Neuronal stem cell (in vitro differentiated cells): ENCODE data around the gene SH3PXD2B.
"Not testable (repeated sequence)": the region's sequence is repeated elsewhere in the genome, so short reads cannot be mapped to it uniquely, and the experiment has no call there.

Experiments used
- DNase-seq: peaks from one replicate; pipeline ENCODE4 v3.0.0-alpha.2; 2013; ENCODE audit warnings: low spot score
- H2AFZ ChIP-seq: one replicate; pipeline ENCODE4 v1.6.1; 2013; ENCODE audit warnings: mild to moderate bottlenecking, low read length, inconsistent platforms
- H2AK5ac ChIP-seq: 2 replicates; pipeline ENCODE4 v1.6.1; 2013; ENCODE audit warnings: low read depth, mild to moderate bottlenecking, inconsistent platforms, low read length, moderate library complexity, mixed read lengths
- H2BK120ac ChIP-seq: 2 replicates; pipeline ENCODE4 v1.6.1; 2013; ENCODE audit warnings: low read depth, mild to moderate bottlenecking, inconsistent platforms, low read length, moderate library complexity, mixed read lengths
- H2BK12ac ChIP-seq: one replicate; pipeline ENCODE4 v1.6.1; 2013; ENCODE audit warnings: low read length, inconsistent platforms
- H2BK15ac ChIP-seq: 2 replicates; pipeline ENCODE4 v1.6.1; 2013; ENCODE audit warnings: mild to moderate bottlenecking, low read length, inconsistent platforms, mixed read lengths
- H2BK5ac ChIP-seq: one replicate; pipeline ENCODE4 v1.6.1; 2013; ENCODE audit warnings: inconsistent platforms, mild to moderate bottlenecking, low read length, moderate library complexity
- H3K14ac ChIP-seq: one replicate; pipeline ENCODE4 v1.6.1; 2013; ENCODE audit warnings: low read length, inconsistent platforms
- H3K18ac ChIP-seq: 2 replicates; pipeline ENCODE4 v1.6.1; 2013; ENCODE audit warnings: low read length, inconsistent platforms
- H3K23ac ChIP-seq: 2 replicates; pipeline ENCODE4 v1.6.1; 2013; ENCODE audit warnings: low read depth, mild to moderate bottlenecking, mixed read lengths, low read length, inconsistent platforms; ENCODE audit not compliant: poor library complexity
- H3K27ac ChIP-seq: replicated peaks from 3 replicates; pipeline ENCODE4 v1.5.1; 2013; ENCODE audit warnings: low read length, inconsistent platforms
- H3K27me3 ChIP-seq, 3 experiments: 2 replicates each; pipeline ENCODE4 v1.6.1; 2013; ENCODE audit warnings: low read length in 3 of 3, mild to moderate bottlenecking in 2 of 3, inconsistent platforms in 1 of 3, low read depth in 1 of 3, mixed read lengths in 1 of 3, moderate library complexity in 1 of 3; ENCODE audit not compliant: control insufficient read depth in 3 of 3, insufficient read depth in 3 of 3
- H3K36me3 ChIP-seq, 2 donors: replicated peaks in 1 of 2; 2 replicates each; pipeline ENCODE4 v1.6.1; 2013; ENCODE audit warnings: low read length in 2 of 2; ENCODE audit not compliant: control insufficient read depth in 2 of 2, insufficient read depth in 2 of 2
- H3K4ac ChIP-seq: 2 replicates; pipeline ENCODE4 v1.6.1; 2013; ENCODE audit warnings: inconsistent platforms, mild to moderate bottlenecking, low read length, moderate library complexity
- H3K4me1 ChIP-seq, 2 donors: 1 replicate in 1 of 2; 2 replicates in 1 of 2; pipeline ENCODE4 v1.6.1; 2013; ENCODE audit warnings: low read length in 2 of 2, low read depth in 1 of 2; ENCODE audit not compliant: control insufficient read depth in 2 of 2, insufficient read depth in 1 of 2
- H3K4me2 ChIP-seq: one replicate; pipeline ENCODE4 v1.6.1; 2013; ENCODE audit warnings: mild to moderate bottlenecking, low read length, inconsistent platforms; ENCODE audit not compliant: insufficient read depth, poor library complexity, severe bottlenecking
- H3K4me3 ChIP-seq, 2 donors: 2 replicates each; pipeline ENCODE4 v1.5.1; 2013; ENCODE audit warnings: low read length in 2 of 2, mild to moderate bottlenecking in 2 of 2, inconsistent platforms in 1 of 2, moderate library complexity in 1 of 2
- H3K79me1 ChIP-seq: one replicate; pipeline ENCODE4 v1.6.1; 2013; ENCODE audit warnings: low read depth, mild to moderate bottlenecking, inconsistent platforms, low read length, moderate library complexity
- H3K9ac ChIP-seq: one replicate; pipeline ENCODE4 v1.6.1; 2013; ENCODE audit warnings: mild to moderate bottlenecking, low read depth, low read length, inconsistent platforms; ENCODE audit not compliant: poor library complexity
- H3K9me3 ChIP-seq, 2 donors: replicated peaks in 1 of 2; 2 replicates each; pipeline versions ENCODE3 to v1.6.1; 2013; ENCODE audit warnings: low read length in 2 of 2, mild to moderate bottlenecking in 2 of 2, inconsistent platforms in 1 of 2, low read depth in 1 of 2, mixed read lengths in 1 of 2, moderate library complexity in 1 of 2; ENCODE audit not compliant: control insufficient read depth in 2 of 2, insufficient read depth in 1 of 2
- H4K8ac ChIP-seq: one replicate; pipeline ENCODE4 v1.6.1; 2013; ENCODE audit warnings: low read depth, mild to moderate bottlenecking, inconsistent platforms, low read length, moderate library complexity
- H4K91ac ChIP-seq: one replicate; pipeline ENCODE4 v1.6.1; 2013; ENCODE audit warnings: low read length, low read depth, mild to moderate bottlenecking, inconsistent platforms; ENCODE audit not compliant: poor library complexity
- WGBS, 2 donors: extraction: QIAGEN DNeasy Blood & Tissue Kit; methylation state at CpG; one replicate each; pipeline ENCODE4 v1.1.7; 2013; ENCODE audit warnings: missing lambda C conversion rate in 2 of 2, mixed read lengths in 1 of 2; ENCODE audit not compliant: insufficient read length in 2 of 2, insufficient replicate concordance in 1 of 2; ENCODE audit errors: extremely low coverage in 2 of 2; 5-methylcytosine and 5-hydroxymethylcytosine counted together

SH3PXD2B gene

DNA sequence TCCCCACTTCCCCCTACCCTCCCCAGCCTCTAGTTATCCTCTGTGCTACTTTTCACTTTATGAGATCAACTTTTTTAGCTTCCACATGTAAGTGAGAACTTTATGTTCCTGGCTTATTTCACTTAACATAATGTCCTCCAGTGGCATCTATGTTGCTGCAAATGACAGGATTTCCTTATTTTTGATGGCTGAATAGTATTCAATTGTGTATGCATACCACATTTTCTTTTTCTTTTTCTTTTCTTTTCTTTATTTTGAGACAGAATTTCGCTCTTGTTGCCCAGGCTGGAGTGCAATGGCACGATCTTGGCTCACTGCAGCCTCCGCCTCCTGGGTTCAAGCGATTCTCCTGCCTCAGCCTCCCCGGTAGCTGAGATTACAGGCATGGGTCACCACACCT is 44.8 kb downstream of the SH3PXD2B start:
- not testable (repeated sequence) for H3K4me3 ChIP-seq, H3K27me3 ChIP-seq, H3K9me3 ChIP-seq, H3K9ac ChIP-seq, H2AFZ ChIP-seq, H3K4me2 ChIP-seq, H3K18ac ChIP-seq, H4K91ac ChIP-seq, H4K8ac ChIP-seq, H3K27ac ChIP-seq, H2BK120ac ChIP-seq, H3K23ac ChIP-seq, H3K4ac ChIP-seq, H3K4me1 ChIP-seq, DNase-seq, H2BK5ac ChIP-seq, H2AK5ac ChIP-seq, H2BK15ac ChIP-seq, H3K14ac ChIP-seq, H2BK12ac ChIP-seq, H3K79me1 ChIP-seq
- WGBS, 2 donors = no CpG with 5 or more reads among the region's 5 CpGs
- peaks cover 19 to 82% of the 10 kb centered on the region in 2 donors for H3K36me3 ChIP-seq

GRCh38 chr5:172407822-172408221 is 46.5 kb downstream of the SH3PXD2B start:
- H4K8ac ChIP-seq = no peak overlapping the region
- H2BK5ac ChIP-seq = no peak overlapping the region
- no CpG with 5 or more reads among the region's 9 CpGs for WGBS, 2 donors
- no peaks in the 10 kb centered on the region for H3K9me3 ChIP-seq
- H2BK120ac ChIP-seq = no peak overlapping the region
- no peak overlapping the region for H2BK15ac ChIP-seq
- H3K36me3 ChIP-seq = peaks cover 16 to 75% of the 10 kb centered on the region in 2 donors
- no peak overlapping the region for H2AFZ ChIP-seq
- H3K9ac ChIP-seq = no peak overlapping the region
- H2AK5ac ChIP-seq = no peak overlapping the region
- H4K91ac ChIP-seq = no peak overlapping the region
- no peak overlapping the region for H3K23ac ChIP-seq
- peaks cover 13 to 16% of the 10 kb centered on the region in 2 donors for H3K4me1 ChIP-seq
- H3K4me2 ChIP-seq = no peak overlapping the region
- no peak overlapping the region for H3K18ac ChIP-seq
- no peak for DNase-seq
- H3K14ac ChIP-seq = no peak overlapping the region
- H3K4me3 ChIP-seq = no peak overlapping the region
- H3K27me3 ChIP-seq = no peaks in the 10 kb centered on the region
- no peak overlapping the region for H3K4ac ChIP-seq
- no peak overlapping the region for H2BK12ac ChIP-seq
- no peak overlapping the region for H3K27ac ChIP-seq
- no peaks in the 10 kb centered on the region for H3K79me1 ChIP-seq

- Histone ChIP-seq H3K23ac (no peak overlapping the region), H4K91ac (no peak overlapping the region), H3K4ac (no peak overlapping the region), H2BK12ac (no peak overlapping the region), H3K9me3 (no peaks in the 10 kb centered on the region), H3K79me1 (peaks cover 2% of the 10 kb centered on the region), H2AFZ (no peak overlapping the region), H3K4me2 (no peak overlapping the region), H3K27me3 (no peaks in the 10 kb centered on the region), H2BK5ac (no peak overlapping the region), H3K4me3 (no peak overlapping the region), H3K4me1 (peaks cover 13 to 19% of the 10 kb centered on the region in 2 donors), H3K14ac (no peak overlapping the region), H3K9ac (no peak overlapping the region), H3K27ac (no peak overlapping the region), H2AK5ac (no peak overlapping the region), H4K8ac (no peak overlapping the region), H2BK120ac (no peak overlapping the region), H3K18ac (no peak overlapping the region), H2BK15ac (no peak overlapping the region), H3K36me3 (peaks cover 14 to 75% of the 10 kb centered on the region in 2 donors)
- no peak for DNase-seq
- no CpG with 5 or more reads among the region's 3 CpGs for WGBS, 2 donors
Measured at GRCh38 chr5:172407241-172407691, 47.1 kb downstream of the SH3PXD2B start.

GRCh38 chr5:172405226-172406107 is 48.9 kb downstream of the SH3PXD2B start:
- Histone ChIP-seq H2AK5ac (no peak overlapping the region), H3K4me1 (peaks cover 11 to 13% of the 10 kb centered on the region in 2 donors), H3K36me3 (peaks cover 14 to 67% of the 10 kb centered on the region in 2 donors), H3K27ac (no peak overlapping the region), H2BK15ac (no peak overlapping the region), H3K14ac (no peak overlapping the region), H3K9ac (no peak overlapping the region), H3K4me3 (no peak overlapping the region), H3K4ac (no peak overlapping the region), H2BK12ac (no peak overlapping the region), H4K8ac (no peak overlapping the region), H3K9me3 (no peaks in the 10 kb centered on the region), H4K91ac (no peak overlapping the region), H3K18ac (no peak overlapping the region), H3K23ac (no peak overlapping the region), H2AFZ (no peak overlapping the region), H3K79me1 (peaks cover 2% of the 10 kb centered on the region), H2BK120ac (no peak overlapping the region), H3K27me3 (no peaks in the 10 kb centered on the region), H3K4me2 (no peak overlapping the region), H2BK5ac (no peak overlapping the region)
- WGBS, 2 donors = no CpG with 5 or more reads among the region's 9 CpGs
- no peak for DNase-seq
